GM12878 (cell line): ENCODE measurements around the gene ZNF132. TPM values are rescaled to one million over a fixed set of nuclear protein-coding genes. Genes with fewer than 3 reads are reported as not detected.
A peak's percentile ranks its signal among the peaks of the same experiment; 100 is the strongest.

Experiments
- ATAC-seq: fragments of 200-7000 bp; cut with Tn5 transposase; 3 replicates; pipeline ENCODE4 v1.9.1; 2020; ENCODE audit warnings: mild to moderate bottlenecking, moderate library complexity
- BruUV-seq: library from RNA; stranded (reverse); fragments of 400-500 nt; replicated peaks from 2 replicates; lab custom pipeline; 2021; lab: Mats Ljungman, UMichigan
- CTCF ChIA-PET: fragments of 300-600 bp; sonication (Branson Sonifier 250); formaldehyde crosslinking; extraction: SDS; loops from one replicate; lab custom pipeline; 2021; ENCODE audit warnings: inconsistent platforms; lab: Yijun Ruan, JAX
- POLR2A ChIA-PET: fragments of 350-600 bp; formaldehyde crosslinking; extraction: SDS; loops from one replicate; lab custom pipeline; 2021; ENCODE audit warnings: inconsistent platforms; lab: Charles Lee
- RAD21 ChIA-PET: fragments of 300-600 bp; sonication (Branson Sonifier 250); formaldehyde crosslinking; loops from one replicate; lab custom pipeline; 2023; ENCODE audit warnings: antibody characterized with exemption; ENCODE audit not compliant: unreplicated experiment; lab: Charles Lee
- SMC1A ChIA-PET: fragments of 300-600 bp; sonication (Branson Sonifier 250); formaldehyde crosslinking; loops from one replicate; lab custom pipeline; 2023; ENCODE audit not compliant: unreplicated experiment, uncharacterized antibody; lab: Charles Lee
- DNase-seq: peaks from one replicate; pipeline ENCODE4 v3.0.0-alpha.2; 2011; ENCODE audit warnings: low read depth, low spot score
- FAIRE-seq: peaks from 3 replicates; lab custom pipeline; 2011; peaks lifted over from hg19 to GRCh38; lab: Jason Lieb, UNC
- H2AFZ ChIP-seq: 2 replicates; pipeline ENCODE4 v1.6.0; 2011; ENCODE audit warnings: low read depth, low read length, control low read depth; ENCODE audit not compliant: control insufficient read depth
- H3K27ac ChIP-seq: 2 replicates; pipeline ENCODE4 v1.5.1; 2011; ENCODE audit warnings: control low read depth; ENCODE audit not compliant: control insufficient read depth, insufficient read depth
- H3K27me3 ChIP-seq, 2 experiments: replicated peaks in 1 of 2; 2 replicates each; pipeline versions ENCODE4 v1.6.0 to v1.6.1; 2011; ENCODE audit warnings: low read length in 1 of 2; ENCODE audit not compliant: control insufficient read depth in 2 of 2, insufficient read depth in 2 of 2
- H3K36me3 ChIP-seq, 2 experiments: 2 replicates each; pipeline ENCODE4 v1.5.1; 2011; ENCODE audit warnings: low read length in 1 of 2; ENCODE audit not compliant: control insufficient read depth in 2 of 2, insufficient read depth in 2 of 2
- H3K4me1 ChIP-seq: 2 replicates; pipeline ENCODE4 v1.6.1; 2011; ENCODE audit warnings: mild to moderate bottlenecking, low read length, moderate library complexity, mixed read lengths; ENCODE audit not compliant: control insufficient read depth, insufficient read depth
- H3K4me2 ChIP-seq: 2 replicates; pipeline ENCODE4 v1.6.0; 2011; ENCODE audit warnings: control low read depth; ENCODE audit not compliant: control insufficient read depth, insufficient read depth
- H3K4me3 ChIP-seq: fragments of 200-600 bp; sonication (generic); 2 replicates; pipeline ENCODE4 v1.5.1; 2016
- H3K79me2 ChIP-seq: 2 replicates; pipeline ENCODE4 v1.6.0; 2011; ENCODE audit warnings: low read length; ENCODE audit not compliant: control insufficient read depth, insufficient read depth
- H3K9ac ChIP-seq: 2 replicates; pipeline ENCODE4 v1.8.0; 2011; ENCODE audit warnings: low read length, control low read depth, mixed read lengths; ENCODE audit not compliant: control insufficient read depth, insufficient read depth
- H3K9me3 ChIP-seq: replicated peaks from 3 replicates; pipeline ENCODE4 v1.5.1; 2011; ENCODE audit warnings: mild to moderate bottlenecking, low read length; ENCODE audit not compliant: control insufficient read depth, insufficient read depth
- H4K20me1 ChIP-seq: 2 replicates; pipeline ENCODE4 v1.6.0; 2011; ENCODE audit not compliant: control insufficient read depth, insufficient read depth
- ATF3 ChIP-seq: IDR thresholded peaks from 2 replicates; pipeline ENCODE4 v1.6.1; 2011; ENCODE audit warnings: low read depth, mild to moderate bottlenecking, low read length, moderate library complexity, borderline replicate concordance; ENCODE audit errors: extremely low read depth
- IKZF2 ChIP-seq, 2 experiments: fragments of 450-650 bp; IDR thresholded peaks; 2 replicates each; pipeline ENCODE4 v1.6.1; 2017; ENCODE audit warnings: mild to moderate bottlenecking in 2 of 2, moderate library complexity in 2 of 2
- MYC ChIP-seq: IDR thresholded peaks from 2 replicates; pipeline ENCODE4 v1.6.1; 2011; ENCODE audit warnings: mild to moderate bottlenecking, low read length, moderate library complexity, inconsistent platforms; ENCODE audit not compliant: insufficient read depth, insufficient replicate concordance, insufficient read length, severe bottlenecking
- NFYB ChIP-seq: IDR thresholded peaks from 2 replicates; pipeline ENCODE4 v1.6.1; 2011; ENCODE audit warnings: low read depth, mild to moderate bottlenecking, low read length, improper control_type of control experiment, moderate library complexity; ENCODE audit not compliant: insufficient read depth
- PKNOX1 ChIP-seq: fragments of 450-650 bp; IDR thresholded peaks from 2 replicates; pipeline ENCODE4 v1.6.1; 2016; ENCODE audit warnings: mild to moderate bottlenecking
- POLR2AphosphoS2 ChIP-seq: IDR thresholded peaks from 2 replicates; pipeline ENCODE4 v1.6.1; 2011; ENCODE audit warnings: low read depth, mild to moderate bottlenecking, low read length, improper control_type of control experiment, moderate library complexity
- POLR2AphosphoS5 ChIP-seq: IDR thresholded peaks from 2 replicates; pipeline ENCODE4 v1.6.1; 2011; ENCODE audit warnings: mild to moderate bottlenecking, low read length, inconsistent platforms
- POU2F2 ChIP-seq: IDR thresholded peaks from 3 replicates; pipeline ENCODE4 v1.6.1; 2011; ENCODE audit warnings: low read depth, mild to moderate bottlenecking, low read length, borderline replicate concordance
- RCOR1 ChIP-seq: conservative IDR thresholded peaks from 2 replicates; pipeline ENCODE4 v1.6.1; 2012; ENCODE audit warnings: low read depth, low read length, improper control_type of control experiment
- RUNX3 ChIP-seq: IDR thresholded peaks from 2 replicates; pipeline ENCODE4 v1.6.1; 2012; ENCODE audit warnings: low read length, inconsistent platforms
- SUZ12 ChIP-seq: fragments of 200-600 bp; sonication (generic); IDR thresholded peaks from one replicate; pipeline ENCODE4 v1.6.1; 2018; ENCODE audit warnings: antibody characterized with exemption, mild to moderate bottlenecking; ENCODE audit not compliant: unreplicated experiment
- USF2 ChIP-seq: IDR thresholded peaks from 2 replicates; pipeline ENCODE4 v1.6.1; 2011; ENCODE audit warnings: low read depth, low read length, improper control_type of control experiment, borderline replicate concordance
- WGBS: methylation state at CpG from one replicate; pipeline ENCODE4 v1.1.6; 2016; ENCODE audit warnings: low lambda C conversion rate; ENCODE audit not compliant: insufficient replicate concordance, insufficient coverage; ENCODE audit errors: missing lambda C conversion rate; 5-methylcytosine and 5-hydroxymethylcytosine counted together
- in situ Hi-C: fragments of 300-500 bp; cut with MboI; formaldehyde crosslinking; loops from 9 replicates; pipeline ENCODE4 v1.14.3; 2018; ENCODE audit warnings: mixed read lengths
- intact Hi-C: fragments of 100-400 bp; cut with micrococcal nuclease; formaldehyde crosslinking; loops from one replicate; pipeline ENCODE4 v1.14.2; 2022; ENCODE audit not compliant: unreplicated experiment
- polyA plus RNA-seq, 11 experiments: library from polyadenylated mRNA; depleted of rRNA in 4 of 11; unstranded in 6 of 11; stranded (reverse) in 5 of 11; fragments of >200 nt; fragmentation: Nextera tagmentation in 4 of 11; fragmentation: Illumina TruSeq in 1 of 11; extraction: Ambion mirVana in 4 of 11; extraction: Trizol in 1 of 11; gene quantifications; 1 replicate in 1 of 11; 2 replicates in 10 of 11; pipeline versions ENCODE4 v1.2.1 to v1.2.3, GENCODE V29; 2011 to 2016; ENCODE audit warnings: inconsistent platforms in 2 of 11, missing spikeins in 2 of 11, low read depth in 1 of 11
- total RNA-seq, 4 experiments: library from RNA; depleted of rRNA in 3 of 4; stranded (reverse); fragments of >200 nt in 3 of 4; fragmentation: Illumina TruSeq in 1 of 4; extraction: Trizol in 1 of 4; gene quantifications; 2 replicates each; pipeline versions ENCODE4 v1.2.1 to v1.2.3, GENCODE V29; 2013 to 2021

ZNF132 gene
- total and polyA plus RNA-seq, 10 of the 15 experiments (the other 5 are each of a cell fraction or from before 2014, with no cell fraction given): 0.56 to 4.0 (median 2.3) TPM

GRCh38 chr19:58394821-58395219 is 45.1 kb downstream of the ZNF132 start:
- no peak; the same call in 1 of the 3 replicates for ATAC-seq
- POLR2A ChIA-PET: interaction anchor here (0.6 kb wide), 1 partner anchor 9 kb away, joined by 3 read pairs; no protein-coding TSS in a partner anchor
- Histone ChIP-seq H4K20me1 (peaks cover 6% of the 10 kb centered on the region), H3K4me2 (no peak overlapping the region), H3K9ac (no peak overlapping the region), H3K4me1 (no peaks in the 10 kb centered on the region), H3K4me3 (no peak overlapping the region), H3K79me2 (peaks cover 8% of the 10 kb centered on the region), H2AFZ (no peak overlapping the region), H3K27me3 (no peaks in the 10 kb centered on the region), H3K9me3 (no peaks in the 10 kb centered on the region), H3K27ac (no peak overlapping the region), H3K36me3 (peaks cover 10 to 26% of the 10 kb centered on the region in 2 experiments)
- WGBS: 32% methylated on average over 3 of the region's 3 CpGs
- RAD21 ChIA-PET: no interaction called here
- SMC1A ChIA-PET: no interaction called here
- no TSS peak for BruUV-seq
- in situ Hi-C loops (no loop called here), intact Hi-C loops (no loop called here)
- CTCF ChIA-PET: no interaction called here
- TF ChIP-seq RUNX3: peak; percentile 6; the same call in 1 of the 2 replicates
- TF ChIP-seq PKNOX1: no peak
- TF ChIP-seq POLR2AphosphoS5: peak; percentile 51; the same call in 1 of the 2 replicates
- TF ChIP-seq MYC: no peak
- no peak for DNase-seq
- no peak for FAIRE-seq

GRCh38 chr19:58393725-58394033 is 46.3 kb downstream of the ZNF132 start:
- H3K9me3 ChIP-seq: no peaks in the 10 kb centered on the region
- POLR2A ChIA-PET: no interaction called here
- CTCF ChIA-PET: no interaction called here
- ATAC-seq: no peak
- H3K27ac ChIP-seq: no peak overlapping the region
- H3K4me3 ChIP-seq: no peak overlapping the region
- H3K79me2 ChIP-seq: peaks cover 17% of the 10 kb centered on the region
- no peaks in the 10 kb centered on the region for H3K4me1 ChIP-seq
- no peak overlapping the region for H3K9ac ChIP-seq
- no peak overlapping the region for H2AFZ ChIP-seq
- FAIRE-seq: no peak
- intact Hi-C loops: no loop called here
- no peak for DNase-seq
- TF ChIP-seq POU2F2: no peak
- TF ChIP-seq ATF3: no peak
- no peak for TF ChIP-seq IKZF2 (IDR thresholded peaks at IDR 0.05)
- no peak for TF ChIP-seq NFYB
- TF ChIP-seq SUZ12: no peak
- TF ChIP-seq RCOR1: no peak
- no peak for TF ChIP-seq PKNOX1
- no peak for TF ChIP-seq USF2
- TF ChIP-seq POLR2AphosphoS2: no peak
- TF ChIP-seq, all 136 proteins: peak for 0
- RAD21 ChIA-PET: no interaction called here
- Histone ChIP-seq H3K36me3 (peaks cover 13 to 26% of the 10 kb centered on the region in 2 experiments), H3K27me3 (no peaks in the 10 kb centered on the region), H4K20me1 (peaks cover 6% of the 10 kb centered on the region), H3K4me2 (no peak overlapping the region)
- no TSS peak for BruUV-seq
- SMC1A ChIA-PET: no interaction called here
- in situ Hi-C loops: no loop called here
- 25% methylated on average over 4 of the region's 4 CpGs for WGBS
